ENCODE data around the gene CRYBB1. TPM values are rescaled to one million over a fixed set of nuclear protein-coding genes. Genes with fewer than 3 reads are reported as not detected.

CRYBB1 gene
- polyA plus RNA-seq, 3 donors = 0.33 to 1.6 (median 0.78) TPM

GRCh38 chr22:26593763-26594162 is 24.1 kb downstream of the CRYBB1 start:
- H3K79me2 ChIP-seq (ENCODE audit: insufficient read depth, low read length) = peaks cover 12% of the 10 kb centered on the region
- Mint-ChIP-seq H3K36me3 (no peaks in the 10 kb centered on the region), H3K4me1 (peaks cover 31% of the 10 kb centered on the region), H3K27me3 (ENCODE audit: low read depth in 3 of 3) (peaks cover 0 to 1% (median under 1%) of the 10 kb centered on the region in 3 donors), H3K27ac (no peak overlapping the region), H3K4me3 (no peak overlapping the region), H3K9me3 (peaks cover 0 to 1% (median 0%) of the 10 kb centered on the region in 7 donors)
- H3K27me3 ChIP-seq (ENCODE audit: control insufficient read depth in 2 of 2, insufficient read depth in 2 of 2, low read length in 2 of 2) = no peaks in the 10 kb centered on the region
- H3K36me3 ChIP-seq (replicated peaks in 1 of 2; ENCODE audit: control insufficient read depth in 1 of 2, insufficient read depth in 2 of 2, low read length in 2 of 2) = no peaks in the 10 kb centered on the region
- H3K27ac ChIP-seq (ENCODE audit: low read depth in 1 of 2, low read length in 2 of 2) = no peak overlapping the region
- 14% methylated on average over 1 of the region's 1 CpG for WGBS (ENCODE audit: insufficient coverage)
- no peak overlapping the region for H2AFZ ChIP-seq (ENCODE audit: insufficient read depth, low read depth, low read length, poor library complexity, severe bottlenecking)
- peaks cover 28 to 33% of the 10 kb centered on the region in 2 donors for H3K4me1 ChIP-seq (ENCODE audit: control insufficient read depth in 1 of 2, insufficient read depth in 2 of 2, low read length in 2 of 2)
- intact Hi-C loops (cut with micrococcal nuclease) = loop anchor here in 1 of 2 donors (5.0 kb wide), 2 partner anchors 81 to 111 kb away; partner anchors contain the start of genes HPS4, SRRD and TFIP11
- H3K4me2 ChIP-seq (replicated peaks; ENCODE audit: extremely low read depth, low read length, poor library complexity, severe bottlenecking) = no peak overlapping the region
- H3K9me3 ChIP-seq (replicated peaks in 1 of 2; ENCODE audit: control insufficient read depth in 1 of 2, insufficient read depth in 1 of 2, low read length in 2 of 2) = no peaks in the 10 kb centered on the region
- H4K20me1 ChIP-seq (ENCODE audit: insufficient read depth, low read length) = peaks cover 3% of the 10 kb centered on the region
- no peak for TF ChIP-seq CTCF (IDR thresholded peaks at IDR 0.05)
- no peak overlapping the region for H3K4me3 ChIP-seq (replicated peaks in 1 of 3; ENCODE audit: low read depth in 2 of 3, low read length in 3 of 3)
- H3K9ac ChIP-seq (ENCODE audit: insufficient read depth, low read length, poor library complexity, severe bottlenecking) = no peak overlapping the region
- no peak for DNase-seq

GRCh38 chr22:26592421-26592891 is 25.4 kb downstream of the CRYBB1 start:
- H3K9me3 Mint-ChIP-seq = peaks cover 0 to 2% (median 0%) of the 10 kb centered on the region in 7 donors
- Histone ChIP-seq H3K79me2 (ENCODE audit: insufficient read depth, low read length) (peaks cover 16% of the 10 kb centered on the region), H4K20me1 (ENCODE audit: insufficient read depth, low read length) (peaks cover 9% of the 10 kb centered on the region), H3K9ac (ENCODE audit: insufficient read depth, low read length, poor library complexity, severe bottlenecking) (no peak overlapping the region), H3K27ac (ENCODE audit: low read depth in 1 of 2, low read length in 2 of 2) (peak overlapping the region in 1 of 2 donors; percentile 10), H3K36me3 (replicated peaks in 1 of 2; ENCODE audit: control insufficient read depth in 1 of 2, insufficient read depth in 2 of 2, low read length in 2 of 2) (no peaks in the 10 kb centered on the region), H3K4me3 (replicated peaks in 1 of 3; ENCODE audit: low read depth in 2 of 3, low read length in 3 of 3) (no peak overlapping the region), H3K4me1 (ENCODE audit: control insufficient read depth in 1 of 2, insufficient read depth in 2 of 2, low read length in 2 of 2) (peaks cover 36 to 44% of the 10 kb centered on the region in 2 donors), H2AFZ (ENCODE audit: insufficient read depth, low read depth, low read length, poor library complexity, severe bottlenecking) (peak overlapping the region; percentile 58), H3K4me2 (replicated peaks; ENCODE audit: extremely low read depth, low read length, poor library complexity, severe bottlenecking) (peak overlapping the region; percentile 8), H3K9me3 (replicated peaks in 1 of 2; ENCODE audit: control insufficient read depth in 1 of 2, insufficient read depth in 1 of 2, low read length in 2 of 2) (no peaks in the 10 kb centered on the region), H3K27me3 (ENCODE audit: control insufficient read depth in 2 of 2, insufficient read depth in 2 of 2, low read length in 2 of 2) (no peaks in the 10 kb centered on the region)
- DNase-seq = no peak
- H3K4me3 Mint-ChIP-seq = peak overlapping the region; percentile 22 to 68
- WGBS (ENCODE audit: insufficient coverage) = 0% methylated on average over 4 of the region's 4 CpGs
- H3K27ac Mint-ChIP-seq = peak overlapping the region in 6 of 7 donors; percentile 20 to 79 (median 48)
- no peak for TF ChIP-seq CTCF (IDR thresholded peaks at IDR 0.05)
- peaks cover 40% of the 10 kb centered on the region for H3K4me1 Mint-ChIP-seq
- no peaks in the 10 kb centered on the region for H3K36me3 Mint-ChIP-seq
- H3K27me3 Mint-ChIP-seq (ENCODE audit: low read depth in 3 of 3) = peaks cover 0 to 1% (median 0%) of the 10 kb centered on the region in 3 donors
- intact Hi-C loops (cut with micrococcal nuclease) = loop anchor here in 1 of 2 donors (5.0 kb wide), 2 partner anchors 80 to 110 kb away; partner anchors contain the start of genes HPS4, SRRD and TFIP11

Data from CD14-positive monocyte (primary cell).